Measurements from ENCODE around the gene TDRKH.

TDRKH gene

GRCh38 chr1:151809985-151810556, 19.8 kb upstream of the TDRKH start:
- no peaks in the 10 kb centered on the region for H3K79me2 ChIP-seq (ENCODE audit: insufficient read depth, low read length)
- H2AFZ ChIP-seq (ENCODE audit: low read depth, low read length): no peak overlapping the region
- H4K20me1 ChIP-seq (ENCODE audit: insufficient read depth, low read length): no peaks in the 10 kb centered on the region
- ATAC-seq (ENCODE audit: insufficient read depth, low read depth): no peak
- no peak overlapping the region for H3K4me2 ChIP-seq (ENCODE audit: insufficient read depth, low read length)
- H3K27me3 ChIP-seq (ENCODE audit: insufficient read depth, low read length, poor library complexity): no peaks in the 10 kb centered on the region
- TF ChIP-seq EZH2 (IDR thresholded peaks at IDR 0.05; ENCODE audit: borderline replicate concordance, low read depth, low read length, severe bottlenecking) (no peak), CTCF (IDR thresholded peaks at IDR 0.05; ENCODE audit: borderline replicate concordance, extremely low read depth, low read length, poor library complexity, severe bottlenecking) (no peak)
- H3K4me1 ChIP-seq (ENCODE audit: insufficient read depth, low read length): no peaks in the 10 kb centered on the region
- no peak for DNase-seq
- peaks cover 32% of the 10 kb centered on the region for H3K36me3 ChIP-seq (ENCODE audit: insufficient read depth, low read length)
- H3K27ac ChIP-seq (ENCODE audit: low read length): no peak overlapping the region
- no peaks in the 10 kb centered on the region for H3K9me3 ChIP-seq (ENCODE audit: insufficient read depth, low read length, severe bottlenecking)
- no peak overlapping the region for H3K9ac ChIP-seq (ENCODE audit: low read depth, low read length)
- H3K4me3 ChIP-seq (ENCODE audit: low read depth in 1 of 2, low read length in 2 of 2): no peak overlapping the region

- no peaks in the 10 kb centered on the region for H3K9me3 ChIP-seq (ENCODE audit: insufficient read depth, low read length, severe bottlenecking)
- DNase-seq (no peak), ATAC-seq (ENCODE audit: insufficient read depth, low read depth) (no peak)
- H3K9ac ChIP-seq (ENCODE audit: low read depth, low read length): no peak overlapping the region
- peaks cover 26% of the 10 kb centered on the region for H3K36me3 ChIP-seq (ENCODE audit: insufficient read depth, low read length)
- no peaks in the 10 kb centered on the region for H3K27me3 ChIP-seq (ENCODE audit: insufficient read depth, low read length, poor library complexity)
- no peak overlapping the region for H3K4me3 ChIP-seq (ENCODE audit: low read depth in 1 of 2, low read length in 2 of 2)
- TF ChIP-seq EZH2 (IDR thresholded peaks at IDR 0.05; ENCODE audit: borderline replicate concordance, low read depth, low read length, severe bottlenecking): no peak
- no peak for TF ChIP-seq CTCF (IDR thresholded peaks at IDR 0.05; ENCODE audit: borderline replicate concordance, extremely low read depth, low read length, poor library complexity, severe bottlenecking)
- no peak overlapping the region for H3K27ac ChIP-seq (ENCODE audit: low read length)
- no peaks in the 10 kb centered on the region for H4K20me1 ChIP-seq (ENCODE audit: insufficient read depth, low read length)
- no peaks in the 10 kb centered on the region for H3K79me2 ChIP-seq (ENCODE audit: insufficient read depth, low read length)
- H2AFZ ChIP-seq (ENCODE audit: low read depth, low read length): no peak overlapping the region
- H3K4me2 ChIP-seq (ENCODE audit: insufficient read depth, low read length): no peak overlapping the region
- H3K4me1 ChIP-seq (ENCODE audit: insufficient read depth, low read length): no peaks in the 10 kb centered on the region
Measured at GRCh38 chr1:151809290-151809984, 19.1 kb upstream of the TDRKH start.

- no peak overlapping the region for H3K4me2 ChIP-seq (ENCODE audit: insufficient read depth, low read length)
Measured at GRCh38 chr1:151807766-151808165, 17.5 kb upstream of the TDRKH start.

More at GRCh38 chr1:151807766-151808165, 17.5 kb upstream of the TDRKH start:
- H3K27ac ChIP-seq (ENCODE audit: low read length): 0 out of 2 replicates have a peak overlapping the region, but pooled peaks have one; percentile 19
- H3K9me3 ChIP-seq (ENCODE audit: insufficient read depth, low read length, severe bottlenecking): no peaks in the 10 kb centered on the region
- TF ChIP-seq EZH2 (IDR thresholded peaks at IDR 0.05; ENCODE audit: borderline replicate concordance, low read depth, low read length, severe bottlenecking): no peak
- TF ChIP-seq CTCF (IDR thresholded peaks at IDR 0.05; ENCODE audit: borderline replicate concordance, extremely low read depth, low read length, poor library complexity, severe bottlenecking): no peak
- H3K79me2 ChIP-seq (ENCODE audit: insufficient read depth, low read length): no peaks in the 10 kb centered on the region
- H3K36me3 ChIP-seq (ENCODE audit: insufficient read depth, low read length): peaks cover 13% of the 10 kb centered on the region
- no peaks in the 10 kb centered on the region for H3K4me1 ChIP-seq (ENCODE audit: insufficient read depth, low read length)
- no peak for ATAC-seq (ENCODE audit: insufficient read depth, low read depth)
- no peak overlapping the region for H3K9ac ChIP-seq (ENCODE audit: low read depth, low read length)
- no peaks in the 10 kb centered on the region for H4K20me1 ChIP-seq (ENCODE audit: insufficient read depth, low read length)
- H2AFZ ChIP-seq (ENCODE audit: low read depth, low read length): no peak overlapping the region
- H3K27me3 ChIP-seq (ENCODE audit: insufficient read depth, low read length, poor library complexity): no peaks in the 10 kb centered on the region
- no peak for DNase-seq
- no peak overlapping the region for H3K4me3 ChIP-seq (ENCODE audit: low read depth in 1 of 2, low read length in 2 of 2)

Measured in DND-41 (cell line).